BLaER1 (cell line): ENCODE results near the gene UQCC5.

Experiments
- H3K27ac ChIP-seq: shearing (Covaris generic); formaldehyde crosslinking; 2 replicates; pipeline ENCODE4 v1.8.1; 2022
- H3K27me3 ChIP-seq: shearing (Covaris generic); formaldehyde crosslinking; 2 replicates; pipeline ENCODE4 v1.8.1; 2022
- H3K36me3 ChIP-seq: shearing (Covaris generic); formaldehyde crosslinking; 2 replicates; pipeline ENCODE4 v1.8.1; 2022
- H3K4me1 ChIP-seq: shearing (Covaris generic); formaldehyde crosslinking; 2 replicates; pipeline ENCODE4 v1.8.1; 2022
- H3K4me2 ChIP-seq: shearing (Covaris generic); formaldehyde crosslinking; 2 replicates; pipeline ENCODE4 v1.8.1; 2022
- H3K4me3 ChIP-seq: shearing (Covaris generic); formaldehyde crosslinking; 2 replicates; pipeline ENCODE4 v1.8.1; 2022
- H3K9ac ChIP-seq: shearing (Covaris generic); formaldehyde crosslinking; 2 replicates; pipeline ENCODE4 v1.8.1; 2022
- H3K9me3 ChIP-seq: shearing (Covaris generic); formaldehyde crosslinking; 2 replicates; pipeline ENCODE4 v1.8.1; 2022
- H4K20me1 ChIP-seq: shearing (Covaris generic); formaldehyde crosslinking; 2 replicates; pipeline ENCODE4 v1.8.1; 2022
- Cebpa-rat ChIP-seq: shearing (Covaris generic); IDR thresholded peaks from 2 replicates; pipeline ENCODE4 v1.8.1; 2022

The UQCC5 gene

GRCh38 chr3:52503788-52504424 is 32.5 kb upstream of the UQCC5 start:
- no peaks in the 10 kb centered on the region for H3K9me3 ChIP-seq
- H3K4me3 ChIP-seq, result no peak overlapping the region
- H3K27me3 ChIP-seq, result no peaks in the 10 kb centered on the region
- H3K4me1 ChIP-seq, result peaks cover 49% of the 10 kb centered on the region
- no peak for TF ChIP-seq Cebpa-rat
- H3K4me2 ChIP-seq, result no peak overlapping the region
- H3K36me3 ChIP-seq, result no peaks in the 10 kb centered on the region
- H4K20me1 ChIP-seq, result no peaks in the 10 kb centered on the region
- no peak overlapping the region for H3K27ac ChIP-seq
- H3K9ac ChIP-seq, result no peak overlapping the region

GRCh38 chr3:52504977-52505376 is 31.4 kb upstream of the UQCC5 start:
- Histone ChIP-seq H3K9ac (no peak overlapping the region), H3K27ac (no peak overlapping the region), H3K36me3 (no peaks in the 10 kb centered on the region), H3K4me2 (no peak overlapping the region), H3K4me1 (peaks cover 39% of the 10 kb centered on the region), H3K4me3 (no peak overlapping the region), H4K20me1 (no peaks in the 10 kb centered on the region), H3K9me3 (no peaks in the 10 kb centered on the region), H3K27me3 (no peaks in the 10 kb centered on the region)
- TF ChIP-seq Cebpa-rat, result no peak

GRCh38 chr3:52506266-52506966 is 30.0 kb upstream of the UQCC5 start:
- no peaks in the 10 kb centered on the region for H3K36me3 ChIP-seq
- H3K4me1 ChIP-seq, result peaks cover 25% of the 10 kb centered on the region
- H3K9me3 ChIP-seq, result no peaks in the 10 kb centered on the region
- H4K20me1 ChIP-seq, result no peaks in the 10 kb centered on the region
- H3K4me2 ChIP-seq, result no peak overlapping the region
- H3K27me3 ChIP-seq, result no peaks in the 10 kb centered on the region
- no peak overlapping the region for H3K4me3 ChIP-seq
- H3K9ac ChIP-seq, result no peak overlapping the region
- no peak for TF ChIP-seq Cebpa-rat
- no peak overlapping the region for H3K27ac ChIP-seq

GRCh38 chr3:52507359-52507758 is 29.0 kb upstream of the UQCC5 start:
- no peaks in the 10 kb centered on the region for H3K36me3 ChIP-seq
- H3K9ac ChIP-seq, result no peak overlapping the region
- no peaks in the 10 kb centered on the region for H3K27me3 ChIP-seq
- H3K27ac ChIP-seq, result no peak overlapping the region
- H3K4me1 ChIP-seq, result peaks cover 15% of the 10 kb centered on the region
- no peak for TF ChIP-seq Cebpa-rat
- no peak overlapping the region for H3K4me3 ChIP-seq
- no peaks in the 10 kb centered on the region for H4K20me1 ChIP-seq
- no peaks in the 10 kb centered on the region for H3K9me3 ChIP-seq
- no peak overlapping the region for H3K4me2 ChIP-seq

- H3K27ac ChIP-seq, result no peak overlapping the region
- H4K20me1 ChIP-seq, result no peaks in the 10 kb centered on the region
- no peak overlapping the region for H3K9ac ChIP-seq
- no peaks in the 10 kb centered on the region for H3K4me1 ChIP-seq
- H3K4me2 ChIP-seq, result no peak overlapping the region
- TF ChIP-seq Cebpa-rat, result no peak
- H3K4me3 ChIP-seq, result no peak overlapping the region
- no peaks in the 10 kb centered on the region for H3K27me3 ChIP-seq
- no peaks in the 10 kb centered on the region for H3K9me3 ChIP-seq
- H3K36me3 ChIP-seq, result no peaks in the 10 kb centered on the region
Measured at GRCh38 chr3:52509753-52510328, 26.6 kb upstream of the UQCC5 start.

GRCh38 chr3:52511509-52511908 is 24.9 kb upstream of the UQCC5 start:
- H4K20me1 ChIP-seq, result no peaks in the 10 kb centered on the region
- H3K4me3 ChIP-seq, result no peak overlapping the region
- no peak overlapping the region for H3K4me2 ChIP-seq
- TF ChIP-seq Cebpa-rat, result no peak
- no peaks in the 10 kb centered on the region for H3K27me3 ChIP-seq
- H3K36me3 ChIP-seq, result no peaks in the 10 kb centered on the region
- no peaks in the 10 kb centered on the region for H3K4me1 ChIP-seq
- no peaks in the 10 kb centered on the region for H3K9me3 ChIP-seq
- no peak overlapping the region for H3K9ac ChIP-seq
- H3K27ac ChIP-seq, result no peak overlapping the region

GRCh38 chr3:52512105-52512504 is 24.3 kb upstream of the UQCC5 start:
- no peaks in the 10 kb centered on the region for H3K4me1 ChIP-seq
- no peaks in the 10 kb centered on the region for H3K27me3 ChIP-seq
- H3K9me3 ChIP-seq, result no peaks in the 10 kb centered on the region
- H3K36me3 ChIP-seq, result no peaks in the 10 kb centered on the region
- no peak overlapping the region for H3K27ac ChIP-seq
- TF ChIP-seq Cebpa-rat, result no peak
- no peak overlapping the region for H3K4me2 ChIP-seq
- no peak overlapping the region for H3K9ac ChIP-seq
- no peaks in the 10 kb centered on the region for H4K20me1 ChIP-seq
- H3K4me3 ChIP-seq, result no peak overlapping the region

- H3K4me2 ChIP-seq, result no peak overlapping the region
- no peaks in the 10 kb centered on the region for H3K9me3 ChIP-seq
- no peak overlapping the region for H3K27ac ChIP-seq
- no peaks in the 10 kb centered on the region for H4K20me1 ChIP-seq
- no peaks in the 10 kb centered on the region for H3K27me3 ChIP-seq
- no peak overlapping the region for H3K4me3 ChIP-seq
- no peaks in the 10 kb centered on the region for H3K4me1 ChIP-seq
- no peaks in the 10 kb centered on the region for H3K36me3 ChIP-seq
- no peak for TF ChIP-seq Cebpa-rat
- no peak overlapping the region for H3K9ac ChIP-seq
Measured at GRCh38 chr3:52512727-52513126, 23.7 kb upstream of the UQCC5 start.

- H3K4me3 ChIP-seq, result no peak overlapping the region
- no peaks in the 10 kb centered on the region for H4K20me1 ChIP-seq
- no peak overlapping the region for H3K9ac ChIP-seq
- H3K4me1 ChIP-seq, result no peaks in the 10 kb centered on the region
- H3K4me2 ChIP-seq, result no peak overlapping the region
- no peaks in the 10 kb centered on the region for H3K9me3 ChIP-seq
- H3K27me3 ChIP-seq, result no peaks in the 10 kb centered on the region
- TF ChIP-seq Cebpa-rat, result no peak
- H3K36me3 ChIP-seq, result no peaks in the 10 kb centered on the region
- H3K27ac ChIP-seq, result no peak overlapping the region
Measured at GRCh38 chr3:52513281-52513680, 23.1 kb upstream of the UQCC5 start.

- H4K20me1 ChIP-seq, result no peaks in the 10 kb centered on the region
- no peaks in the 10 kb centered on the region for H3K9me3 ChIP-seq
- no peak for TF ChIP-seq Cebpa-rat
- no peaks in the 10 kb centered on the region for H3K4me1 ChIP-seq
- no peak overlapping the region for H3K9ac ChIP-seq
- no peak overlapping the region for H3K4me3 ChIP-seq
- no peaks in the 10 kb centered on the region for H3K36me3 ChIP-seq
- H3K27me3 ChIP-seq, result no peaks in the 10 kb centered on the region
- no peak overlapping the region for H3K27ac ChIP-seq
- H3K4me2 ChIP-seq, result no peak overlapping the region
Measured at GRCh38 chr3:52514576-52514975, 21.8 kb upstream of the UQCC5 start.
